SK-N-SH treated with all-trans-retinoic acid at 6 μM for 48 hours (cell line): ENCODE data around the gene NAT8.
"Not testable (repeated sequence)": the region's sequence is repeated elsewhere in the genome, so short reads cannot be mapped to it uniquely, and the experiment has no call there.

Experiments
- TCF4 ChIP-seq: fragments of 250-450 bp; sonication (Bioruptor Pico); IDR thresholded peaks from 2 replicates; pipeline ENCODE4 v1.8.0; 2021; ENCODE audit warnings: mild to moderate bottlenecking, moderate library complexity, borderline replicate concordance
- TF ChIP-seq, protein P1 (sequence below): fragments of 250-450 bp; sonication (Bioruptor Pico); IDR thresholded peaks from 2 replicates; pipeline ENCODE4 v1.8.0; 2021; ENCODE audit warnings: low read depth, mild to moderate bottlenecking, moderate library complexity, borderline replicate concordance
- TF ChIP-seq, protein P2 (sequence below): fragments of 250-450 bp; sonication (Bioruptor Pico); IDR thresholded peaks from 2 replicates; pipeline ENCODE4 v1.5.0; 2020; ENCODE audit warnings: mild to moderate bottlenecking, moderate library complexity

DNA sequence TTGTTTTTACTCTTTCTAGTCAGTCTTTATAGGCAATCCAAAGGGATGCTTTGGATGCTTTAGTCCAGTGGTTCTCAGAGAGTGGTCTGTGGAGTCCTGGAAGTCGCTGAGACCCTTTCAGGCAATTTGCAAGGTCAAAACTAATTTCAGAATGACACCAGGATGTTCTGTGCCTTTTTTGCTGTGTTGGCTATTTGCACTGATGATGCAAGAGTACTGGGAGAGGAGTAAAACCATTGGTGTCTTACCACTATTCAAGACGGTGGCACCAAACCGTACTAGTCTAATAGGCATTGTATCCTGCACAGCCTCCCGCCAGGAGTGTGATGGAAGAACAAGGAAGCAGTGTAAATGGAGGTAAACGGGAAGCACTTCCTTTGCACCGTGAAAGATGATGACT, 34.0 kb upstream of the NAT8 start:
- TF ChIP-seq TCF4: not testable (repeated sequence)
- TF ChIP-seq, protein P1, sequence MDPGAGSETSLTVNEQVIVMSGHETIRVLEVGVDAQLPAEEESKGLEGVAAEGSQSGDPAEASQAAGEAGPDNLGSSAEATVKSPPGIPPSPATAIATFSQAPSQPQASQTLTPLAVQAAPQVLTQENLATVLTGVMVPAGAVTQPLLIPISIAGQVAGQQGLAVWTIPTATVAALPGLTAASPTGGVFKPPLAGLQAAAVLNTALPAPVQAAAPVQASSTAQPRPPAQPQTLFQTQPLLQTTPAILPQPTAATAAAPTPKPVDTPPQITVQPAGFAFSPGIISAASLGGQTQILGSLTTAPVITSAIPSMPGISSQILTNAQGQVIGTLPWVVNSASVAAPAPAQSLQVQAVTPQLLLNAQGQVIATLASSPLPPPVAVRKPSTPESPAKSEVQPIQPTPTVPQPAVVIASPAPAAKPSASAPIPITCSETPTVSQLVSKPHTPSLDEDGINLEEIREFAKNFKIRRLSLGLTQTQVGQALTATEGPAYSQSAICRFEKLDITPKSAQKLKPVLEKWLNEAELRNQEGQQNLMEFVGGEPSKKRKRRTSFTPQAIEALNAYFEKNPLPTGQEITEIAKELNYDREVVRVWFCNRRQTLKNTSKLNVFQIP (CRISPR knock-in tag): not testable (repeated sequence)
- TF ChIP-seq, protein P2, sequence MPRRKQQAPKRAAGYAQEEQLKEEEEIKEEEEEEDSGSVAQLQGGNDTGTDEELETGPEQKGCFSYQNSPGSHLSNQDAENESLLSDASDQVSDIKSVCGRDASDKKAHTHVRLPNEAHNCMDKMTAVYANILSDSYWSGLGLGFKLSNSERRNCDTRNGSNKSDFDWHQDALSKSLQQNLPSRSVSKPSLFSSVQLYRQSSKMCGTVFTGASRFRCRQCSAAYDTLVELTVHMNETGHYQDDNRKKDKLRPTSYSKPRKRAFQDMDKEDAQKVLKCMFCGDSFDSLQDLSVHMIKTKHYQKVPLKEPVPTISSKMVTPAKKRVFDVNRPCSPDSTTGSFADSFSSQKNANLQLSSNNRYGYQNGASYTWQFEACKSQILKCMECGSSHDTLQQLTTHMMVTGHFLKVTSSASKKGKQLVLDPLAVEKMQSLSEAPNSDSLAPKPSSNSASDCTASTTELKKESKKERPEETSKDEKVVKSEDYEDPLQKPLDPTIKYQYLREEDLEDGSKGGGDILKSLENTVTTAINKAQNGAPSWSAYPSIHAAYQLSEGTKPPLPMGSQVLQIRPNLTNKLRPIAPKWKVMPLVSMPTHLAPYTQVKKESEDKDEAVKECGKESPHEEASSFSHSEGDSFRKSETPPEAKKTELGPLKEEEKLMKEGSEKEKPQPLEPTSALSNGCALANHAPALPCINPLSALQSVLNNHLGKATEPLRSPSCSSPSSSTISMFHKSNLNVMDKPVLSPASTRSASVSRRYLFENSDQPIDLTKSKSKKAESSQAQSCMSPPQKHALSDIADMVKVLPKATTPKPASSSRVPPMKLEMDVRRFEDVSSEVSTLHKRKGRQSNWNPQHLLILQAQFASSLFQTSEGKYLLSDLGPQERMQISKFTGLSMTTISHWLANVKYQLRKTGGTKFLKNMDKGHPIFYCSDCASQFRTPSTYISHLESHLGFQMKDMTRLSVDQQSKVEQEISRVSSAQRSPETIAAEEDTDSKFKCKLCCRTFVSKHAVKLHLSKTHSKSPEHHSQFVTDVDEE (CRISPR knock-in tag): not testable (repeated sequence)
